HT-29 (cell line): ENCODE results near the gene KIF26B. TPM values are rescaled to one million over a fixed set of nuclear protein-coding genes. Genes with fewer than 3 reads are reported as not detected.
A peak's percentile ranks its signal among the peaks of the same experiment; 100 is the strongest.
"Not testable (repeated sequence)": the region's sequence is repeated elsewhere in the genome, so short reads cannot be mapped to it uniquely, and the experiment has no call there.

ENCODE experiments used
- DNase-seq: peaks from one replicate; pipeline ENCODE4 v3.0.0-alpha.2; 2015; ENCODE audit warnings: low spot score
- total RNA-seq: library from RNA; depleted of rRNA; stranded (reverse); fragments of >200 nt; shearing (Covaris generic); gene quantifications from 2 replicates; pipeline ENCODE4 v1.2.3, GENCODE V29; 2014

The KIF26B gene
- total RNA-seq, 1 experiment from 2014 or later, result 0.74 TPM

- DNase-seq, result no peak
These were observed 538.5 kb downstream of the KIF26B start for GRCh38 chr1:245693116-245693793.

DNA sequence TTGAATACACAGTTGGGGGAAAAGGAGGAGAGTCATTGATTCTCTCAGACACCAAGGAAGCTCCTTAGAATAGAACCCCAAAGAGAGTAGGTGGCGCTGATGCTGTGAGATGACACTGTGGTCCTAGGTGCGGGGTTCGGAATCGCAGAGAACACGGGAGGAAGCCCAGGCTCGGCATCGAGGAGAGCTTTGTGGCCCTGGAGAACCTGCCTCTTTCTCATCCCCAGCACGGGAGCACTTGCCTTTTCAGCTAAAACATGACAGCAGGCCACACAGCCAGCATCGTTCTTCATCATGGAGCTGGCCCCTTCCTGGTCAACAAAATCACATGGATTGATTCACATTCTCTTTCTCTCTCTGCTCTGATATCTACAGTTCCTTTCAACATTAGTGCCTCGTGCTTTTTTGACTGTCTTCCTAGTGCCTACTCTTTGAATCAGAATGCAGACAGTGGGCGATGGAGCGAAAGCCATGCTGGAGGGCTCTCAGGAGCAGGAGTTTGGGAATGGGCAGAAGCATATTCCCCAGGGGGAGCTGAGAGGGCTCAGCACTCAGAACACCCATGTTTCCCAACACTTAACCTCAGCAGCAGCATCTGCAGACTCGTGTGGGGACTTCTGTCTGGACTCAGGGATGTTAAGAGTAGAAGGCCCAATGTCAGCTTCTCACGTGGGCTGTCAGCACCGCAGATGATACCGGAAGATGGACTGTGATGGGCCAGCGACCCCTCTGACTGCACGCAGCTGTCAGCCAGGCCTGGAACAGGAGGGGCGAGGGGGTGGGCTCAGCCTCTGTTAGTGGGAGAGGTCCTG lies 539.4 kb downstream of the KIF26B start:
- DNase-seq, result no peak

GRCh38 chr1:245694753-245695195 lies 540.0 kb downstream of the KIF26B start:
- DNase-seq, result no peak

DNA sequence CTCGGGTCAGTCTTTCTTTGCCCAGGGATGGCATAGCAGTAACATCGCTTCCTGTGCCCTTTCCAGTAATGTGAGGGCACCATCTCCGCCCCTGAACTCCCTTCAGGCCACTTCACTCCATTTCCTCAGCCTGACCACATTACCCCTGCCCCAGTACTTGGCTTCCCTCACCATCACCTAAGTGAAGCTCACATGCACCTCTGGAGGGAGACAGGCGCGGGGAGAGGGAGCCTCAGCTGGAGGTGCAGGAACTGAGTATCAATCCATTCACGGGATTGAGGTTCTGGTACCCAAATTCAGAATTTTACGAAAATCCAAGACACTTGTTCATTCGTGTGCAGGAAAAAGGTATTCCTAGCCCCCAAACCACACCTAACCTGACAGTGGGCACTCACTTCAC lies 540.4 kb downstream of the KIF26B start:
- no peak for DNase-seq

GRCh38 chr1:245695701-245696100 lies 540.9 kb downstream of the KIF26B start:
- not testable (repeated sequence) for DNase-seq

DNA sequence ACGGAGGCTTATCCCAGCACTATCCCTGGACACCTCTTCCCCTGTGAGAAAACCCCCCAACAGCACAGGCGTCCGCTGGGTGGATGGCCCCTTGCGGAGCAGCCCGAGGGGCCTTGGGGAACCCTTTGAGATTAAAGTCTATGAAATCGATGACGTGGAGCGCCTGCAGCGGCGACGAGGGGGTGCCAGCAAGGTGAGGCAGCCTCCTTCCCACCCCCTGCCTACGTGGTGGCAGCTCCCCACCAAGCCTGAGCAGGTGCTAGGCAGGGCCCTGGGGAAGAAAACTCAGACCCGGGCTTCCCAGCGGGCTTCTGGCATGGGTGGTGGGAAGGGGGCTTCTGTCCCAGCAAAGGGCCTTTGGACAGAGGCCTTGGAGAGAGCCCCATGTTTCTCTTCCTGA lies 543.3 kb downstream of the KIF26B start:
- no peak for DNase-seq

DNA sequence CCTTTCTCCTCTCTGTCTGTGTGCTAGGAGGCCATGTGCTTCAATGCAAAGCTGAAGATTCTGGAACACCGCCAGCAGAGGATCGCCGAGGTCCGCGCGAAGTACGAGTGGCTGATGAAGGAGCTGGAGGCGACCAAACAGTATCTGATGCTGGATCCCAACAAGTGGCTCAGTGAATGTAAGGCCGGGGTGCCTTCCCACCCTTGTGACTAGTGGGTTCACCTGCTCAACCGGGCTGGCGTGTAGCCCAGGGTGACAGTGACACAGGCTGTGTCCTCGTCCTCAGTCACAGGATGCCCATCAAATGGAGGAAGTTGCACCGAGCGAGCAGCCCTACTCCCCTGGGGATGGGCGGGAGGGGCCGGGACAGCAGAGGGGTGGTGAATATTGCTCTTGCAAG lies 544.1 kb downstream of the KIF26B start:
- no peak for DNase-seq

- DNase-seq, result no peak
These were observed 545.8 kb downstream of the KIF26B start for GRCh38 chr1:245700631-245701030.

DNA sequence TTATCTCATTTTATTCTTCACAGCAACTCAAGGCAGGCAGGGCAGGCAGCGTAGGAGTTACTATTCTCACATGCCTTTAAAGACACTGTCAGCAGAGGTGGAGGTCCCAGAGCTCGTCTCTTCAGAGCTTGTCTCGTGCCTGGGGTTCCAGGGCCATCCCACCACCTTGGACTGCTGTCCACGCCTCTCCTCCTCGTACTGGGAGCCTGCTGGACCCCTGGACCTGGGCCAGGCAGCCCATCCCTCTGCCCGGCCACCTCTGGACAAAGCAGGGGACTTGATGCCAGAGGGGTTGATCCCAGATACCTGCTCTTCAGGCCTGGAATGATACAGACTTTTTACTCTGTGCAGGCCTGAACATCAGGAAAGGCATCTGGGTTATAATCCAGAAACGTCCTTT lies 546.8 kb downstream of the KIF26B start:
- DNase-seq, result no peak

DNA sequence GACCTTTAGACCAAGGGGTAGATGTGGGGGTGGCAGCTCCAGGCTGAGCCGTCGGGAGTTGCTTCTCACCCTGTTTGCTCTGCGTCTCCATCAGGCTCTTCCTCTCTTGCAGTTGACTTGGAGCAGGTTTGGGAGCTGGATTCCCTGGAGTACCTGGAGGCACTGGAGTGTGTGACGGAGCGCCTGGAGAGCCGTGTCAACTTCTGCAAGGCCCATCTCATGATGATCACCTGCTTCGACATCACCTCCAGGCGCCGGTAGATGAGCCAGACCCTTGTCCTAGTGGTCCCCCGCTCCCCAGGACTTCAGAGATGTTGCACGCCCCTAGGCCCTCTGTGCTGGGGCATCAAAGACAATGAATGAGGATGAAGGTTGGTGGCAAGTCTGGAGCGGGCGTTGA lies 547.6 kb downstream of the KIF26B start:
- no peak for DNase-seq

GRCh38 chr1:245704341-245704740 lies 549.6 kb downstream of the KIF26B start:
- no peak for DNase-seq

DNA sequence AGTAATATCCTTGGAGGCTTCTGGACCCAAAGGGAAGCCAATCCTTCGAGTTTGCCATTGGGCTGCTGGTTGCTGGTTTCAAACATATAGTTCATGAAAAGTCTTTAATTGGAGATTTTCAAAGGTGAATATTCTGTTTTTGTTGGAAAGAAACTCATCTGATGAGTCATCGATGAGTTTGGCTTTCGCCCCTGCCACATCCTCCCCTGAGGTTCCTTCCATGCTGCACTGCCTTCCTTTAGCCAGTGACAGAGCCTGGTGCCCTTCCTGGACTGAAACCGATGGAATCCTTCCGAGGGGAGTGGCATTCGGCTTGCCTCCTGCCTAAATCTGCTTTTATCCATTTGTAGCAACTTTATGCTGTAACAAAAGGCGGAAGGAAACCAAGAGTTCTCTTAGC lies 550.0 kb downstream of the KIF26B start:
- no peak for DNase-seq

GRCh38 chr1:245707941-245708340 lies 553.2 kb downstream of the KIF26B start:
- DNase-seq, result no peak

DNA sequence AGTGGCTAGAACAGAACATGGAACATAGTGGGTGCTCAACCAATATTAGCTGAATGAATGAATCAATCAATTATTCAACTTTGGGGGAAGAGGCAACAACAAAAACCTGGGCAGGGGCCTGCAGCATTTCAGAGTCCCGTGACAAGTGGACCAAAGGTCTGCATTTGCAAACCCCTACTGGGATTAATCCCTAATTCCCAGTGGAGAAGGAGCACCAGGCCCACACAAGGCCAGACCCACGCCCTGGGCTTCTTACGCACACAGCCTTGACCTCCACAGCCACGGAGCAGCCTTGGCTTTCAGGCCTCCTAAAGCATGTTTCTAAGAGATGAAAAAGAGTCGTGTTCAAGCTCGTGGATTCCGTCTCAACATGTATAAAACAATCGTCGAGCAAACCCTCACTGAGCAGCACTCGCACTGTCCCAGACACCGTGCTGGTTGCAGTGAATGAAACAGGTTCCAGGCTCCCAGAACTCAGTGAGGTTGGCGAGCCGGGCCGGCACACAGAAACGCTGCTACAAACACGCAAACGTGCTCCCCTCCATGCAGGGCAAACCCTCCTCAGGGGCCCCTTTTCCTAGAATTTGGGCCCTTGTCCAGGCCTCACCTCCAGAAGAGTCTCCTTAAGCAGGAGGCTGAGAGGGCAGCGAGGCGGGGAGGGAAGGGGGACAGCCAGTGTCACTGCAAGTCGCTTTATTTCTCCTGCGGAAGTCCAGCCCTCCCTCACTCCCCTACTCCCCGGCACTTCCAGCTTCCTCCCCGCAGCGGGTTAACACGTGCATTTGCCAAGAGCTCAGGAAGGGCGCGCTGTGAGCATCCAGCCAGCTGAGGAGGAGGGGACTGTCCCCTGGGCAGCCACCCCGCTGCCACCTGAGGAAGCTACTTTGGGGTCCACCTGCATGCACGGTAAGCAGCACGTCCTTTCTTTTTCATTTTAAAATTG lies 556.4 kb downstream of the KIF26B start:
- DNase-seq, result no peak

GRCh38 chr1:245714027-245714426 lies 559.2 kb downstream of the KIF26B start:
- DNase-seq, result not testable (repeated sequence)

DNA sequence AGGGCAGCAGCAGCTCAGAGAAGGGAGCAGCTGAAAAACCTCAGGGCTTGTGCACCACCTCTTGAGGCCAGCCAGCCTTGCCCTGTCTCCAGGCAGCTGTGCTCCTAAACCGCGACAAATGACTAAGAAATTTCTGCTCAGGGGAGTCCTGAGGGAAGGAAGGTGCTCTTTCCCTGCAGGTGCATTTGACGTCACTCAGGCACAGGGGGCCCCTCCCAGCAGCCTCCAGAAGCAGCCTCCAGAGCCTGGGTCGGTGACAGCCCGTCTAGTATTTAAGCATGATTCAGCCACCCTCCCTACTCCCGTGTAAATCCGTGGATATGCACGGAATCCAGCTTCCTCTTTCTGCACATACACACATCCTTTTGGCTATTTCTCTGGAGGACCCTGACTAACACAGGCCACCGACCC lies 560.5 kb downstream of the KIF26B start:
- DNase-seq, result peak; percentile 68

DNA sequence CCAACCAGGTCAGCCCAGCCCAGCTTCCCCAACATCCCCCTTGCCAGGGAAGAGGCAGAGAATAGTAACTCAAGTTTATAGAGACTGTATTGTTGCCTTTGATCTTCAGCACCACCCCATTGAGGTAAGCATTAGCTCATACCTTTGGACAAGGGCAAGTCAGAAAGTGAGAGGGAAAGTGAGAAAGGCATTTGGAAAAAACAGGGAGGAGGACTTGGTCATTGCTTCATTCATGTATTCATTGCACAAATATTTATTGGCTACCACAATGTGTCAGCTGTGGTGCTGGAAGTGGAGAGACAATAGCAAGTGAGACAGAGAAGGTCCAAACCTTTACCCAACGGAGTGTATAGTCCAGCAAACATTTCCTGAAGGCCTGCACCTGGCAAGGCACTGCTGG lies 561.2 kb downstream of the KIF26B start:
- DNase-seq, result peak; percentile 90

DNA sequence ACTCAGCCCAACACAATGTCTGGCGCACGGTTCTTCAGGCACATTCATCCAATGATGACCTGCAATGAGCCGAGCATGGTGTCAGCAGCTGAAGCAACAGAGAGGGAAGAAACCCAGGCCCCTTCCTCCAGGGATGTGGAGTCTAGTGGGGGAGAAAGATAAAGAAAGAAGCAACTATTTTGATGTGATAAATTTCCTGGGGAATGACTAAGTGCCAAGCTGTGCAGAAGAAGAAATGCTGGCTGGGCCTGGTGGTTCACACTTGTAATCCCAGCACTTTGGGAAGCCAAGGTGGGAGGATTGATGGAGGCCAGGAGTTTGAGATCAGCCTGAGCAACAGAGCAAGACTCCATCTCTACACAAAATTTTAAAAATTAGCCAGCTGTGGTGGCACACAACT lies 561.8 kb downstream of the KIF26B start:
- DNase-seq, result peak; percentile 11

GRCh38 chr1:245717611-245718010 lies 562.8 kb downstream of the KIF26B start:
- no peak for DNase-seq

DNA sequence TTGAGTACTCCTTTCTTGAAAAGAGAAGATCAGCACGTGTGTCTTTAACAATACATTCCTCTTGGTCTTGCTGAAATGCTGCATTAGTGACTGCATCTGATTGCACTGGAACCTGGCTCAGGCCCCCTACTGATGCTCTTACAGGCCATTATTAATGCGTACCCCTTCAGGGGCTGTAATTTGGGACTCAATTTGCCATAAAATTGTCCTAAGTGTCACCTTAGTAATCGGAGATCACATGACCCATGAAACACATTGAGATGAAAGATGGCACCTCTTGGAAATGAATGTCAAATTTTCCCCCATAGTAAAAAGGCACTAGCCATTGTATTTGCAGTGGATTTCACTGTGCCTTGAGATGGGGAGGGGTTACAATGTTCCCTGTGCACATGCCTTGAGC lies 563.3 kb downstream of the KIF26B start:
- no peak for DNase-seq

- DNase-seq, result no peak
These were observed 564.2 kb downstream of the KIF26B start for GRCh38 chr1:245718951-245719350.

DNA sequence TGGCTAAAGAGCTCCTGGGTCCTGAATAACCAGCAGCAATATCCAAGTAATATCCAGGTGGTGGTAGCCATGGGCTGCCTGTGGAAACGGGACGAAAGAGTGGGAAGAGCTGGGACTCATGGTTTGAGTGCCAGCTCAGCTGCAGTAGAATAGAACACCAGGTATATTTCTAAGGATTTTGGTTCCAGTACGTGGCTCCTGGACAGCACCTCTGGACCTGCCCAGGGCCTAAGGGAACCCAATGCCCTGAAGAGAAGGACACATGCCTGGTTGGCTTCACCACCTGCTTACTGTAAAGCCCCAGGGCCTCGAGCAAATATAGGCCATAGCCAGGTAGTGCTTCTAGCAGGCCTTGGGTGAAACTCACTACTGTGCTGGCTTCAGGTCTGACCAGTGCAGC lies 566.7 kb downstream of the KIF26B start:
- no peak for DNase-seq
